ENCODE results near the gene SMAP1.

Gene SMAP1

GRCh38 chr6:70667711-70668498 is at the start of gene SMAP1:
SMAP1 (plus strand) TSS chr6:70667883; CDS start chr6:70668024, 141 bp downstream.
- DNase-seq, result peak; percentile 91

DNA sequence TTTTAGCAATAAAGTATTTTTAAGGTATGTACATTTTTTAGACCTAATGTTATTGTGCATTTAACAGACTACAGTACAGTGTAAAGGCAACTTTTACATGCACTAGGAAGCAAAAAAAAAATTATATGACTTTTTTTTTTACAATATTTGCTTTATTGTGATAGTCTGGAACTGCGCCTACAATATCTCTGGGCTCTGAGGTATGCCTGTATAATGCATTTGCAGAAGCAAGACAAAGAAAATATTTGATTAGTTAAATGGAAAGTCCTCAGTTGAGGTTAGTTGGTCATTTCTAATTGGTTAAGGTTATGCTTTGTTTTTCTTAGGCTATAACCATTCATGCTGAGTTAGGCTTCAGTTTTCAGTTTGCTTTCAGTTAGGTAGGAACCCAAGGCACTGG is 46.9 kb upstream of the SMAP1 start:
- no peak for DNase-seq

DNA sequence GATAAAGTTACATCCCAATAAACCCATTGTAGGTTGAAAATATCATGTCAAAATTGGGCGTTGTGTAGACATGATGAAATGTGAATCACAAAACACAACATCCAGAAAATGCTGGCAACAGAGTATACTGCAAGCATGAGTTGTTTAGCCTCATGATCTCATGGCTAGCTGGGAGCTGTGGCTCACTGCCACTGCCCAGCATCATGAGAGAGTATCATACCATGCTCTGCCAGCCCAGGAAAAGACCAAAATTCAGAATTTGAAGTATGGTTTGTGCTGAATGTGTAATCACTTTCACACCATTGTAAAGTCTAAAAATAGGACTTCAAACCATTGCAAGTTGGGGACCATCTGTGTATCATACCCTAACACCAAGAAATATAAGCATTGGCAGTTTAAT is 45.2 kb upstream of the SMAP1 start:
- DNase-seq, result no peak

DNA sequence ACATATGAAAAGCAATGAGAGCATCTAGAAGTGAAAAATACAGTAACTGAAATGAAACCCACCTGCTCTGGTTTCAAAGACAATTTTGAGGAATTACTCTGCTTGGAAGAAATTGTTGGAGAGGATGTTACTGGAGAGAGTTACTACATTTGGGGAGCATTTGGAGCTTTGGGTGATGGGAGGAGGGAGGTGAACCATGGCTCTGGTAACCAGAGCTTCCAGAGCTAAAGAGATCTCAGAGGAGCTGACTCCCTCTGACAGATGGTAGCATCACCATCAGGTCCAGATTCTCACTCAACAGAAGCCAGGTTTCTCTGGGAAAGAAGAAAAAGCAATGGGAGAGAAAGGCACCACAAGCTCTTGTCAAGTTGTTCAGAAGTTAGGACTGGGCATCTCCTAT is 42.2 kb upstream of the SMAP1 start:
- DNase-seq, result no peak

DNA sequence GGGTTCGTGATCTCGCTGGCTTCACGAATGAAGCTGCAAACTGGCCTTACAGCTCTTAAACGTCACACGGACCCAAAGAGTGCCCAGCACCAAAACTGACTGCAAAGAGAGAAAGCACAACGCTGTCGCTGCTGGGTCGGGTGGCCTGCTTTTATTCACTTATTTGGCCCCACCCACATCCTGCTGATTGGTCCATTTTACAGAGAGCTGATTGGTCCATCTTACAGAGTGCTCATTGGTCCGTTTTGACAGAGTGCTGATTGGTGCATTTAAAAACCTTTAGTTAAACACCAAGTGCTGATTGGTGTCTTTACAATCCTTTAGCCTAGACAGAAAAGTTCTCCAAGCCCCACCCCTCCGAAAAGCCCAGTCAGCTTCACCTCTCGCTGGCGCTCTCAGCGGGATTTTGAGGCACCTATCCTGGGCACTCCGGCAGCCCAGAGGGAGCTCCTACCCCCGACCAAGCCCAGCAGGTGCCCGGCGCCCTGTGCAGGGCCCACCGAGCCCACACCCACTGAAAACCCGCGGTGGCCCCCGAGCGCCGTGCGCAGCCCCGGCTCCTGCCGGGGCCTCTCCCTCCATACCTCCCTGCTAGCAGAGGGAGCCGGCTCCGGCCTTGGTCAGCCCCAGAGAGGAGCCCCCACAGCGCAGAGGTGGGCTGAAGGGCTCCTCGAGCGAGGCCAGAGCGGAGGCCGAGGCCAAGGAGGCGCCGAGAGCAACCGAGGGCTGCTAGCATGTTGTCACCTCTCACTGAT is 40.0 kb upstream of the SMAP1 start:
- no peak for DNase-seq

DNA sequence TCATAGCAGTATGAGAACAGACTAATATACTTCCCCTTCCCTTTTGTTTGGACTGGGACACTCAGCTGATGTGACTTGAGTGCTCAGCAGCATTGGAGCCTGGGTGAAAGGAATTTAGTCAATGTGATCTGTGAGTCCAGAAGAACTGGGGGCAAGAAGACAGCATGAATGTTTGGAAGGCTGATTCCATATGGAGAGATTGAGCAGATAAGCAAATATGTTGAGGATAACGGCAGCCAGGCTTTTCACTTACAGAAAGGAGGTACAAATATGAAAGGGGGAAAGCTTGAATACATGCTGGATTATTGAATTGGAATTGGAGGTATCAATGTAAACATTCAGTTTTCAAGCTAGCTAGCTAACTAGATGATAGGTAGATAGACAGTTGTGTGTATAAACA is 37.8 kb upstream of the SMAP1 start:
- no peak for DNase-seq

DNA sequence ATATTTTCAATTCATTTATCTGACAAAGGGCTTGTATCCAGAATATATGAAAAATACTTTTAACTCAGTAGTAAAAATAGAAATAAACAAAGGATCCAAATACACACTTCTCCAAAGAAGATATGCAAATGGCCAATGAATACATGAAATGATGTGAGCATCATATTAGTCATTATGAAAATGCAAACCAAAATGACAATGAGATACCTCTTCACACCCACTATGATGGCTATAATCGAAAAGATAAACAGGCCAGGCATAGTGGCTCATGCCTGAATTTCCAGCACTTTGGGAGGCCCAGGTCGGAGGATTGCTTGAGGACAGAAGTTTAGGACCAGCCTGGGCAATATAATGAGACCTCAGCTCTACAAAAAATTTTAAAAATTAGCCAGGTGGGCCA is 33.8 kb upstream of the SMAP1 start:
- DNase-seq, result no peak

DNA sequence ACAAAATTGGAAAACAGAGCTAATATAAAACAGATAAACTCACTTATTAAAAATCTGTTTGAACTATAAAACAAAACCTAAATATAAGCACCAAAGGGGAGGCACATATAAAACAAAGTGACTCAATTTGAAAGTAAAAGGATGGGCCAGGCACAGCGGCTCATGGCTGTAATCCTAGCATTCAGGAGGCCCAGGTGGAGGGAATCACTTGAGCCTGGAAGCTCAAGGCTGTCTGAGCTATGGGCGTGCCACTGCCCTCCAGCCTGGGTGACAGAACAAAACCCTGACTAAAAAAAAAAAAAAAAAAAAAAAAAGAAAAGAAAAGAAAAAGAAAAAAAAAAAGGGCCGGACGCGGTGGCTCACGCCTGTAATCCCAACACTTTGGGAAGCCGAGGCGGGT is 31.1 kb upstream of the SMAP1 start:
- no peak for DNase-seq

- DNase-seq, result no peak
Observed at GRCh38 chr6:70638468-70638867, 29.2 kb upstream of the SMAP1 start.

GRCh38 chr6:70651326-70651905 is 16.3 kb upstream of the SMAP1 start:
- DNase-seq, result peak; percentile 37

- no peak for DNase-seq
Observed at GRCh38 chr6:70652216-70652615, 15.5 kb upstream of the SMAP1 start.

- no peak for DNase-seq
Observed at GRCh38 chr6:70657706-70658105, 10.0 kb upstream of the SMAP1 start.

DNA sequence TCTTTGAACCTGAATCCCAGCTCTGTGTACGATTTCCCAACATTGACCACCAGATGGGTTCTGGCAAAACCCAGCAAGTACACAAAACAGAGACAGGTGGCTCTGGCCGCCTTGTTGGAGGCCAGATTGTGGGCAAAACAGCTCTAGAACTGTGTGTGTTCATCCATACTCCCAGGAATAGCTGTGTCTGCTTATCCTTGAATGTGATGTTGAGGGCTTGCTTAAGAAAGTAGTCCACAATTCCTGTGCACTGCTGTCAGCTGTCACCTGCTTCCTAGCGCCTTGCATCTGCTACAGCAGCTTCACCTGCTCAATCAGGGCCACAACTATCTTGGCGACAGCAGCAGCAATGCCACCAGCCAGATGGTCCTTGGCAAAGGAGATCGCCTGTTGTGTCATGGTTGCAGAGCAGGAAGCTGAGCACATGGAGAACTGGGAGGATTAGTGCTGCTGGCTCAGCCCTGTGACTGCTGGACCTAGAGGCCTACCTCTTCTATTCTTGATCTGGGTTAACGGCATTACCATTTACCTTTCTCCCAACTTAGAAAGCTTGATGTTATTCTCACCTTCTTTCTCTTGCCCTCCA is 3.7 kb upstream of the SMAP1 start:
- DNase-seq, result no peak

- DNase-seq, result no peak
Observed at GRCh38 chr6:70666706-70667105, 977 bp upstream of the SMAP1 start.

- DNase-seq, result no peak
Observed at GRCh38 chr6:70667256-70667710, 400 bp upstream of the SMAP1 start.

DNA sequence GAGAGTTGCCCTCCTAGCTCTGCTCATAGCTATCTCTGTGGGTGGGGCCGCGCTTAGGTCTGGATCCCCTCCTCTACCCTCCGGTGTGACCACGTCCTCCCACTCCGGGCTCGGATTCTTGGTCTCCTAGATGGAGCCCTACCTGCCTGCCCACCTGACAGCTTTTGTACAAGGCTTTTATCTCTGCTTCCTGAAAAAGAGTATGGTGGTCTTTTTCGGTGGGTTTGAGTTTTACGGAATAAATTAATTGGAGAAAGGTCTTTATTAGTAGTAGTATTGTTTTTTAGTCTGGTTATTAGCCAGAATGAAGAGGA is 773 bp downstream of the SMAP1 start:
- DNase-seq, result no peak

DNA sequence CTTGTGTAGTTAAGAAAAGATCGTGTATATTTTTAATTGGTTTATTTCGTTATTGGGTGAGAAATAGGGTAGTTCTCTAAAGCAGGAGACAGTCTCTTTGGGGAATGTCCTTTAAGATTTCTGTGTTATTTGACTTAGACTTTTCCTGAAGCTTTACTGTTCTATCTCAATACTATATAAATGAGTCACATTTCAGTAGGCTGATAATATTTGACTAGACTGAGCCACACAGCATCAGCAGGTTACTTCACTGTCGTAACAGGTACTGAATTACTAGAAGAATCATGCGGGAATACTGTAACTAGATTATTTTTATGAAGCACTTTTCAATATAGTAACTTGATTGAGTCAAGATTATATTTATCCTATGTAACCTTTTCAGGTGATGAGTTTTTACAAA is 1.4 kb downstream of the SMAP1 start:
- DNase-seq, result no peak

- no peak for DNase-seq
Observed at GRCh38 chr6:70672549-70672948, 4.9 kb downstream of the SMAP1 start.

GRCh38 chr6:70673054-70673453 is 5.4 kb downstream of the SMAP1 start:
- no peak for DNase-seq

DNA sequence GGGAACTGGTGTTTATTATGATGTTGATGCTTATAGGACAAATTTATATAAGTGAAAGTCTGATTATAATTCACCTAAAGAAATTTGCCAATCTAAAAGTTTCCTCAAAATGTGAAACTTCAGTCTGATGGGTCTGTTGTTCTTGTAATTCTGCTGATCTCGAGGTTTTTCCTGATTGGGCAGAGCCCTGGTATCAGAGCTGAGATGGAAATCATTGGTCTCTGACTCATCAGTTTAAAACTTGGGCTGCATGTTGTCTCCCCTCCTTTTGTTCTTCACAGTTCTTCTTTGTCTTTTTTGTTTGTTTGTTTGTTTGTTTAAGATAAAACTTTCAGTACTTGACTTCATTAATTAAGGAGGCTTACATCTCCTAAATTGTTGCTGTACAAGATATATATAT is 5.9 kb downstream of the SMAP1 start:
- DNase-seq, result no peak

DNA sequence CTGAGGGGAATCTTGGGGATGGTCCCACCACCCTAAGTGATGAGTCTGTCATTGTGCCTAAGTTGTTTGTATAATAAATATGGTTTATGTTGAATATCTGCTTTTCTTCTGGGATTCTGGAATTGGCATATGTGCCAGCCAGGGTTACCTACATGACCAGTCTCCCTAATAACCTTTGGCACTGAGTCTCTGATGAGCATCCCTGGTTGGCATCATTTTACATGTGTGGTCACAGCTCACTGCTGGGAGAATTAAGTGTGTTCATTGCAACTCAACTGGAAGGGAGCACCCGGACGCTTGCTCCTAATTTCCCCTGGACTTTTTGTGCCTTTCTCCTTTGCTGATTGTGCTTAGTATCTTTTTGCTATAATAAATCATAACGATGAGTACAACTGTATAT is 8.1 kb downstream of the SMAP1 start:
- DNase-seq, result no peak

DNA sequence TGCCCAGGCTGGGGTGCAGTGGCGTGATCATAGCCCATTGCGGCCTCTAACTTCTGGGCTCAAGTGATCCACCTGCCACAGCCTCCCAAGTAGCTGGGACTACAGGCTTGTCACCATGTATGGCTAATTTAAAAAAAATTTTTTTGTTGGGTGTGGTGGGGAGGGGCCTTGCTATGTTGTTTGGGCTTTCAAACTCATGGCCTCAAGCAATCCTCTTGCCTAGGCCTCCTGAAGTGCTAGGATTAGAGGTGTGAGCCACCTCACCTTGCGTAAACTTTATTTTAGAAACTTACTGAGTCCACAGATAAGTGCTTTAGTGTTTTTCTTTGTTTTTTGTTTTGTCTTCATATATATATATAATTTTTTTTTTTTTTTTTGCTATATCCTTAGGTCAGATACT is 9.1 kb downstream of the SMAP1 start:
- DNase-seq, result no peak

DNA sequence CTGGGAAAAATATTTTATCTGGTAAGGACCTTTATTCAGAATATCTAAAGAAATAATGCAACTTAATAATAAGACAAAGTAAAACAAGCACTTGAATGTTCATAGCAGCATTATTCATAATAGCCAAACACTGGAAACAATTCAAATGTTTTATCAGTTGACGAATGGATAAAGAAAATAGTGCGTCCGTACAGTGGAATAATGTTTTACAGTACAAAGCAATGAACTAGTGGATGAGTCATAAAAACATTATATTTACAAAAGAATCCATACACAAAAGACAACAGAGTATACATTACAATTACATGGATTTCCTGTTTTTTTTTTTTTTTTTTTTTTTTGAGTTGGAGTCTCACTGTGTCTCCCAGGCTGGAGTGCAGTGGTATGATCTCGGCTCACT is 12.7 kb downstream of the SMAP1 start:
- no peak for DNase-seq
